ENCODE data around the gene LIN28B.
A peak's percentile ranks its signal among the peaks of the same experiment; 100 is the strongest.

LIN28B gene

DNA sequence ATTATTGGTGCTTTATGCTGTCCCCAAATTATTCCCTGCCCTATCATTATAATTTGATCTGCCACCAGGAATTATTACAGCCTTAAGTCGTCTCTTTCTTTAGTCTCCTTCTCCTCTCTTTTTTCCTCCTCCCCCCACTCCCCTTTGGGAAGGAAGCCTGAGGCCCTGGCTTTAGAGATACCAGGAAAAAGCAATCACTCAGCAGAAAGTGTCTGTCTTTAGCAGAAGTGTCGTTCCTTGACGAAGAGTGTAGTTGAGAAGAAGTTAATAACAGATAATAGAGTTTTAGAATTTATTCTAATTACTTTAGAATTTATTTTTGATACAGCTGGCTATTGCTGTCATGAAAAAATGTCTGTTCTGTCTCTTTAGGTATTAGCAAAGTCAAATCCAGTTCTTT, 16.5 kb downstream of the LIN28B start:
- H2BK120ac ChIP-seq (ENCODE audit: insufficient read depth, low read length, poor library complexity) = no peak overlapping the region
- H3K79me1 ChIP-seq (ENCODE audit: low read length) = no peaks in the 10 kb centered on the region
- no peaks in the 10 kb centered on the region for H3K79me2 ChIP-seq (ENCODE audit: control insufficient read depth, insufficient read depth, low read length, poor library complexity)
- no peak overlapping the region for H2BK5ac ChIP-seq (ENCODE audit: low read depth, low read length, poor library complexity)
- H3K18ac ChIP-seq (ENCODE audit: low read length) = no peak overlapping the region
- H2AFZ ChIP-seq (ENCODE audit: insufficient read depth, low read length, poor library complexity) = no peak overlapping the region
- no peak overlapping the region for H3K4me3 ChIP-seq (ENCODE audit: low read depth, low read length)
- WGBS (ENCODE audit: extremely low coverage, insufficient coverage, insufficient read length) = no CpG with 5 or more reads among the region's 3 CpGs
- H3K27ac ChIP-seq (ENCODE audit: low read depth, low read length) = no peak overlapping the region
- H3K4me2 ChIP-seq (ENCODE audit: low read length) = peak overlapping the region; percentile 27
- H3K23ac ChIP-seq (ENCODE audit: low read length) = no peak overlapping the region
- H3K9ac ChIP-seq (ENCODE audit: low read length) = no peak overlapping the region
- no peaks in the 10 kb centered on the region for H3K27me3 ChIP-seq (ENCODE audit: insufficient read depth, low read length)
- no peak overlapping the region for H3K4ac ChIP-seq (ENCODE audit: low read depth, low read length)
- no peaks in the 10 kb centered on the region for H3K9me3 ChIP-seq (ENCODE audit: insufficient read depth, low read depth, low read length)
- no peak for DNase-seq
- peaks cover 0 to 2% of the 10 kb centered on the region in 2 experiments for H3K4me1 ChIP-seq (ENCODE audit: control insufficient read depth in 1 of 2, insufficient read depth in 2 of 2, low read length in 2 of 2)
- H2AK5ac ChIP-seq (ENCODE audit: low read length) = no peak overlapping the region
- no peak overlapping the region for H4K8ac ChIP-seq (ENCODE audit: low read depth, low read length)
- no peak overlapping the region for H4K12ac ChIP-seq (ENCODE audit: low read depth, low read length)
- H4K91ac ChIP-seq (ENCODE audit: low read depth, low read length) = no peak overlapping the region
- no peak overlapping the region for H3K14ac ChIP-seq (ENCODE audit: low read length)
- no peaks in the 10 kb centered on the region for H3K36me3 ChIP-seq (ENCODE audit: control insufficient read depth in 1 of 2, insufficient read depth in 2 of 2, low read length in 2 of 2)
- H2BK12ac ChIP-seq (ENCODE audit: low read length) = no peak overlapping the region

- Histone ChIP-seq H4K8ac (ENCODE audit: low read depth, low read length) (no peak overlapping the region), H3K79me2 (ENCODE audit: control insufficient read depth, insufficient read depth, low read length, poor library complexity) (no peaks in the 10 kb centered on the region), H3K9me3 (ENCODE audit: insufficient read depth, low read depth, low read length) (no peaks in the 10 kb centered on the region), H3K27me3 (ENCODE audit: insufficient read depth, low read length) (no peaks in the 10 kb centered on the region), H3K4me1 (ENCODE audit: control insufficient read depth in 1 of 2, insufficient read depth in 2 of 2, low read length in 2 of 2) (no peaks in the 10 kb centered on the region), H2AK5ac (ENCODE audit: low read length) (no peak overlapping the region), H2BK120ac (ENCODE audit: insufficient read depth, low read length, poor library complexity) (no peak overlapping the region), H3K4me2 (ENCODE audit: low read length) (no peak overlapping the region), H3K36me3 (ENCODE audit: control insufficient read depth in 1 of 2, insufficient read depth in 2 of 2, low read length in 2 of 2) (peaks cover 0 to 5% of the 10 kb centered on the region in 2 experiments), H3K4ac (ENCODE audit: low read depth, low read length) (no peak overlapping the region), H3K23ac (ENCODE audit: low read length) (no peak overlapping the region), H4K12ac (ENCODE audit: low read depth, low read length) (no peak overlapping the region), H3K14ac (ENCODE audit: low read length) (no peak overlapping the region), H3K18ac (ENCODE audit: low read length) (no peak overlapping the region), H2BK12ac (ENCODE audit: low read length) (no peak overlapping the region), H2AFZ (ENCODE audit: insufficient read depth, low read length, poor library complexity) (no peak overlapping the region), H3K27ac (ENCODE audit: low read depth, low read length) (no peak overlapping the region), H4K91ac (ENCODE audit: low read depth, low read length) (no peak overlapping the region), H3K79me1 (ENCODE audit: low read length) (no peaks in the 10 kb centered on the region), H2BK5ac (ENCODE audit: low read depth, low read length, poor library complexity) (no peak overlapping the region), H3K9ac (ENCODE audit: low read length) (no peak overlapping the region), H3K4me3 (ENCODE audit: low read depth, low read length) (no peak overlapping the region)
- no CpG with 5 or more reads among the region's 5 CpGs for WGBS (ENCODE audit: extremely low coverage, insufficient coverage, insufficient read length)
- DNase-seq = peak; percentile 89 to 98
Measured at GRCh38 chr6:104983296-104983695, 26.4 kb downstream of the LIN28B start.

GRCh38 chr6:104983776-104984175, 26.9 kb downstream of the LIN28B start:
- H3K79me1 ChIP-seq (ENCODE audit: low read length) = no peaks in the 10 kb centered on the region
- H4K8ac ChIP-seq (ENCODE audit: low read depth, low read length) = no peak overlapping the region
- H3K23ac ChIP-seq (ENCODE audit: low read length) = no peak overlapping the region
- H2AK5ac ChIP-seq (ENCODE audit: low read length) = no peak overlapping the region
- H3K9ac ChIP-seq (ENCODE audit: low read length) = no peak overlapping the region
- no peaks in the 10 kb centered on the region for H3K9me3 ChIP-seq (ENCODE audit: insufficient read depth, low read depth, low read length)
- H2AFZ ChIP-seq (ENCODE audit: insufficient read depth, low read length, poor library complexity) = no peak overlapping the region
- no peak overlapping the region for H3K4me3 ChIP-seq (ENCODE audit: low read depth, low read length)
- no peak overlapping the region for H4K91ac ChIP-seq (ENCODE audit: low read depth, low read length)
- H4K12ac ChIP-seq (ENCODE audit: low read depth, low read length) = no peak overlapping the region
- no peak overlapping the region for H3K4me2 ChIP-seq (ENCODE audit: low read length)
- no peak overlapping the region for H3K4ac ChIP-seq (ENCODE audit: low read depth, low read length)
- no peak overlapping the region for H2BK5ac ChIP-seq (ENCODE audit: low read depth, low read length, poor library complexity)
- H3K27me3 ChIP-seq (ENCODE audit: insufficient read depth, low read length) = no peaks in the 10 kb centered on the region
- no CpG with 5 or more reads among the region's 4 CpGs for WGBS (ENCODE audit: extremely low coverage, insufficient coverage, insufficient read length)
- no peak overlapping the region for H2BK120ac ChIP-seq (ENCODE audit: insufficient read depth, low read length, poor library complexity)
- no peak overlapping the region for H3K14ac ChIP-seq (ENCODE audit: low read length)
- peak; percentile 69 to 86 for DNase-seq
- H3K36me3 ChIP-seq (ENCODE audit: control insufficient read depth in 1 of 2, insufficient read depth in 2 of 2, low read length in 2 of 2) = peaks cover 0 to 5% of the 10 kb centered on the region in 2 experiments
- no peak overlapping the region for H3K18ac ChIP-seq (ENCODE audit: low read length)
- no peaks in the 10 kb centered on the region for H3K79me2 ChIP-seq (ENCODE audit: control insufficient read depth, insufficient read depth, low read length, poor library complexity)
- no peak overlapping the region for H2BK12ac ChIP-seq (ENCODE audit: low read length)
- H3K27ac ChIP-seq (ENCODE audit: low read depth, low read length) = no peak overlapping the region
- H3K4me1 ChIP-seq (ENCODE audit: control insufficient read depth in 1 of 2, insufficient read depth in 2 of 2, low read length in 2 of 2) = no peaks in the 10 kb centered on the region

GRCh38 chr6:104984831-104985230, 27.9 kb downstream of the LIN28B start:
- Histone ChIP-seq H3K27ac (ENCODE audit: low read depth, low read length) (no peak overlapping the region), H2BK5ac (ENCODE audit: low read depth, low read length, poor library complexity) (no peak overlapping the region), H2AFZ (ENCODE audit: insufficient read depth, low read length, poor library complexity) (no peak overlapping the region), H2BK12ac (ENCODE audit: low read length) (no peak overlapping the region), H3K9ac (ENCODE audit: low read length) (no peak overlapping the region), H4K8ac (ENCODE audit: low read depth, low read length) (no peak overlapping the region), H3K36me3 (ENCODE audit: control insufficient read depth in 1 of 2, insufficient read depth in 2 of 2, low read length in 2 of 2) (peaks cover 0 to 5% of the 10 kb centered on the region in 2 experiments), H3K27me3 (ENCODE audit: insufficient read depth, low read length) (no peaks in the 10 kb centered on the region), H3K4me1 (ENCODE audit: control insufficient read depth in 1 of 2, insufficient read depth in 2 of 2, low read length in 2 of 2) (no peaks in the 10 kb centered on the region), H3K4me2 (ENCODE audit: low read length) (no peak overlapping the region), H3K14ac (ENCODE audit: low read length) (no peak overlapping the region), H3K4ac (ENCODE audit: low read depth, low read length) (no peak overlapping the region), H2BK120ac (ENCODE audit: insufficient read depth, low read length, poor library complexity) (no peak overlapping the region), H4K12ac (ENCODE audit: low read depth, low read length) (no peak overlapping the region), H3K18ac (ENCODE audit: low read length) (no peak overlapping the region), H2AK5ac (ENCODE audit: low read length) (no peak overlapping the region), H3K79me2 (ENCODE audit: control insufficient read depth, insufficient read depth, low read length, poor library complexity) (no peaks in the 10 kb centered on the region), H3K4me3 (ENCODE audit: low read depth, low read length) (no peak overlapping the region), H3K9me3 (ENCODE audit: insufficient read depth, low read depth, low read length) (no peaks in the 10 kb centered on the region), H3K23ac (ENCODE audit: low read length) (no peak overlapping the region), H4K91ac (ENCODE audit: low read depth, low read length) (no peak overlapping the region), H3K79me1 (ENCODE audit: low read length) (no peaks in the 10 kb centered on the region)
- peak in 1 of 2 donors; percentile 94 for DNase-seq
- no CpG with 5 or more reads among the region's 1 CpG for WGBS (ENCODE audit: extremely low coverage, insufficient coverage, insufficient read length)
